K562 (cell line): ENCODE data around the gene CMTM5. TPM values are rescaled to one million over a fixed set of nuclear protein-coding genes. Genes with fewer than 3 reads are reported as not detected.
A peak's percentile ranks its signal among the peaks of the same experiment; 100 is the strongest.

Experiments used
- KDM1A ChIP-seq, 2 experiments: fragments of 450-650 bp; IDR thresholded peaks; 2 replicates each; pipeline ENCODE4 v1.6.1; 2016; ENCODE audit warnings: mild to moderate bottlenecking in 2 of 2
- MGA ChIP-seq: fragments of 450-650 bp; IDR thresholded peaks from 2 replicates; pipeline ENCODE4 v1.6.1; 2016; ENCODE audit warnings: mild to moderate bottlenecking, moderate library complexity
- POLR3A ChIP-seq: IDR thresholded peaks from 2 replicates; pipeline ENCODE4 v1.6.1; 2011; ENCODE audit warnings: borderline replicate concordance, mild to moderate bottlenecking, moderate library complexity; ENCODE audit not compliant: insufficient read length, insufficient read depth; ENCODE audit errors: extremely low read depth
- TAL1 ChIP-seq: fragments of 450-650 bp; IDR thresholded peaks from 2 replicates; pipeline ENCODE4 v1.6.1; 2016; ENCODE audit warnings: mild to moderate bottlenecking
- TEAD4 ChIP-seq, 2 experiments: sonication (generic) in 1 of 2; formaldehyde crosslinking in 1 of 2; IDR thresholded peaks; 2 replicates each; pipeline versions ENCODE4 v1.6.1 to v1.8.0; 2012 to 2022; ENCODE audit warnings: borderline replicate concordance in 1 of 2, inconsistent platforms in 1 of 2, low read length in 1 of 2, mild to moderate bottlenecking in 1 of 2, missing genetic modification reagents in 1 of 2
- TRIM24 ChIP-seq, 2 experiments: fragments of 450-650 bp; IDR thresholded peaks; 2 replicates each; pipeline ENCODE4 v1.6.1; 2016
- ZC3H11A ChIP-seq: IDR thresholded peaks from 2 replicates; pipeline ENCODE4 v1.6.1; 2012; ENCODE audit warnings: low read depth, low read length, improper control_type of control experiment
- polyA plus RNA-seq, 8 experiments: library from polyadenylated mRNA; depleted of rRNA in 4 of 8; stranded (reverse) in 5 of 8; unstranded in 3 of 8; fragments of >200 nt; fragmentation: Nextera tagmentation in 2 of 8; fragmentation: Illumina TruSeq in 1 of 8; extraction: Ambion mirVana in 2 of 8; extraction: Trizol in 1 of 8; gene quantifications; 2 replicates each; pipeline versions ENCODE4 v1.2.1 to v1.2.3, GENCODE V29; 2011 to 2014; ENCODE audit warnings: inconsistent platforms in 1 of 8, missing spikeins in 1 of 8
- total RNA-seq, 7 experiments: library from RNA; depleted of rRNA in 6 of 7; stranded (reverse); fragments of >200 nt in 6 of 7; fragmentation: Illumina TruSeq in 2 of 7; extraction: Trizol in 2 of 7; gene quantifications; 2 replicates each; pipeline versions ENCODE4 v1.2.1 to v1.2.3, GENCODE V29; 2011 to 2021; ENCODE audit warnings: low replicate concordance in 1 of 7
- TF ChIP-seq, protein P1 (sequence below), 2 experiments: fragments of 450-650 bp; formaldehyde crosslinking in 1 of 2; IDR thresholded peaks; 2 replicates each; pipeline versions ENCODE4 v1.4.0 to v1.6.1; 2014 to 2020; ENCODE audit warnings: mild to moderate bottlenecking in 2 of 2, borderline replicate concordance in 1 of 2, low read depth in 1 of 2

Gene CMTM5
- total and polyA plus RNA-seq, 9 of the 15 experiments (the other 6 are each of a cell fraction or from before 2014, with no cell fraction given), result 0.21 TPM; not detected in 8

DNA sequence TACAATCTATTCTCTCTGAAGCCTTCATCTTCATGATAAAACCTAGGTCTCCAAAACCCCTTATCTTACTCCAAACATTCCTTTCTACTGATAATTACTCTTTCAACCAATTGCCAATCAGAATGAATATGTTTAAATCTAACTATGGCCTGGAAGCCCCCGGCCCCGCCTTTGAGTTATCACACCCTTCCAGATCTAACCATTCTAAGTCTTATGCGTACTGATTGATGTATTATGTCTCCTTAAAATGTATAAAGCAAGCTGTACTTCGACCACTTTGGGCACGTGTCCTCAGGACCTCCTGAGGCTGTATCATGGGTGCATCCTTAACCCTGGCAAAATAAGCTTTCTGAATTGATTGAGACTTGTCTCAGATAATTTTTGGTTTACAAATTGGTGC, 41.2 kb upstream of the CMTM5 start (continued):
- TF ChIP-seq MGA (peak; percentile 52), TRIM24 (IDR thresholded peaks at IDR 0.05) (no peak), KDM1A (IDR thresholded peaks at IDR 0.05) (peak; percentile 51 to 55; a peak in 3 of 4 replicates), TAL1 (0 out of 2 replicates have a peak, but pooled peaks have one; percentile 13), ZC3H11A (no peak), POLR3A (no peak), TEAD4 (IDR thresholded peaks at IDR 0.05; ENCODE audit: low read length) (peak; percentile 20; the same call in 1 of the 2 replicates), TEAD4 (CRISPR knock-in tag; IDR thresholded peaks at IDR 0.05; ENCODE audit: borderline replicate concordance) (no peak)
- TF ChIP-seq, protein P1, sequence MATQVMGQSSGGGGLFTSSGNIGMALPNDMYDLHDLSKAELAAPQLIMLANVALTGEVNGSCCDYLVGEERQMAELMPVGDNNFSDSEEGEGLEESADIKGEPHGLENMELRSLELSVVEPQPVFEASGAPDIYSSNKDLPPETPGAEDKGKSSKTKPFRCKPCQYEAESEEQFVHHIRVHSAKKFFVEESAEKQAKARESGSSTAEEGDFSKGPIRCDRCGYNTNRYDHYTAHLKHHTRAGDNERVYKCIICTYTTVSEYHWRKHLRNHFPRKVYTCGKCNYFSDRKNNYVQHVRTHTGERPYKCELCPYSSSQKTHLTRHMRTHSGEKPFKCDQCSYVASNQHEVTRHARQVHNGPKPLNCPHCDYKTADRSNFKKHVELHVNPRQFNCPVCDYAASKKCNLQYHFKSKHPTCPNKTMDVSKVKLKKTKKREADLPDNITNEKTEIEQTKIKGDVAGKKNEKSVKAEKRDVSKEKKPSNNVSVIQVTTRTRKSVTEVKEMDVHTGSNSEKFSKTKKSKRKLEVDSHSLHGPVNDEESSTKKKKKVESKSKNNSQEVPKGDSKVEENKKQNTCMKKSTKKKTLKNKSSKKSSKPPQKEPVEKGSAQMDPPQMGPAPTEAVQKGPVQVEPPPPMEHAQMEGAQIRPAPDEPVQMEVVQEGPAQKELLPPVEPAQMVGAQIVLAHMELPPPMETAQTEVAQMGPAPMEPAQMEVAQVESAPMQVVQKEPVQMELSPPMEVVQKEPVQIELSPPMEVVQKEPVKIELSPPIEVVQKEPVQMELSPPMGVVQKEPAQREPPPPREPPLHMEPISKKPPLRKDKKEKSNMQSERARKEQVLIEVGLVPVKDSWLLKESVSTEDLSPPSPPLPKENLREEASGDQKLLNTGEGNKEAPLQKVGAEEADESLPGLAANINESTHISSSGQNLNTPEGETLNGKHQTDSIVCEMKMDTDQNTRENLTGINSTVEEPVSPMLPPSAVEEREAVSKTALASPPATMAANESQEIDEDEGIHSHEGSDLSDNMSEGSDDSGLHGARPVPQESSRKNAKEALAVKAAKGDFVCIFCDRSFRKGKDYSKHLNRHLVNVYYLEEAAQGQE (IDR thresholded peaks at IDR 0.05; ENCODE audit: borderline replicate concordance), result no peak
- TF ChIP-seq, protein P1 (CRISPR knock-in tag; IDR thresholded peaks at IDR 0.05; ENCODE audit: low read depth), result no peak
